Measurements from ENCODE around the gene TM4SF4.

The TM4SF4 gene

DNA sequence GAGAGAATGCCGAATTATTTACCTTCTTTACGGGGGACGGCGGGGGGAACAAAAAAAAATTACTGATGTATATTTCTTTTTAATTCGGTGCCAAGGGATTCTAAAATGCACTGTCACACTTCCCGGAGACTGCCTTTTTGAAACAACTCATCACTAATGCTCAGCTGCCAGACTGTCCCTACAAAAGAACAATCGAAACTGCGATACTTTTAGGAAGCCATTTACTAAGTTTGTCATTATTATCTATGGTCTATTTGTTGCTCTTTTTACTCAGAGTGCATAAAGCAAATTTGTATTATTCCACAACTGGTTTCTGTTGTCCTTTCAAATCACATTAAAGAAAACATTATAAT lies 60.8 kb downstream of the TM4SF4 start:
- Histone ChIP-seq H4K20me1 (ENCODE audit: insufficient read depth, low read length) (no peaks in the 10 kb centered on the region), H2AFZ (ENCODE audit: low read depth, low read length) (no peak overlapping the region), H3K79me2 (ENCODE audit: low read length) (no peaks in the 10 kb centered on the region), H3K4me3 (ENCODE audit: low read length) (no peak overlapping the region), H3K4me1 (ENCODE audit: low read length) (peaks cover 11% of the 10 kb centered on the region; the same call in 1 of the 2 replicates), H3K9ac (ENCODE audit: low read length) (no peak overlapping the region), H3K9me3 (ENCODE audit: insufficient read depth, low read length) (no peaks in the 10 kb centered on the region), H3K27me3 (ENCODE audit: low read depth, low read length) (0 out of 2 replicates have a peak, but pooled peaks cover 3% of the 10 kb centered on the region), H3K4me2 (ENCODE audit: low read length) (no peak overlapping the region), H3K27ac (ENCODE audit: low read length) (no peak overlapping the region), H3K36me3 (replicated peaks; ENCODE audit: low read depth, low read length) (no peaks in the 10 kb centered on the region)
- TF ChIP-seq EZH2phosphoT487 (IDR thresholded peaks at IDR 0.05; ENCODE audit: low read depth): no peak
- TF ChIP-seq CTCF (IDR thresholded peaks at IDR 0.05; ENCODE audit: low read depth, low read length): no peak

DNA sequence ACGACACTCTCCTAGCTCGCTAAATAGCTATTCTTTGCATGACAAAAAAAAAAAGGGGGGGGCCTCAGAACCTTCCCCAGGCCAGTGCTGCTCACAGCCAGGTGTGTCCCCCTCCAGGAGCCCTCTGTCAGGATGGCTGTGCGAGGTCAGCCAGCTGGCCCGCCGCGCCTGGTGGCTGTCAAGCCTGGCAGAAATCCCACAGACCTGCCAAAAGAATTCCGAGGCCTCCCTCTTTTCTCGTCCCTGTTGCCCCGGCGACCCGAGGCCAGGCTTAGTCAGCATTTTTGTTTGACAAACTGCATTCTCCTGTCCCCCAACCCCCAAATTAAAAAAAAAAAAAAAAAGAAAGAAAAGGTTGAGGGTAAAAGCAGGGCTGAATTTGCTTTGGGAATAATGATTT lies 61.9 kb downstream of the TM4SF4 start:
- Histone ChIP-seq H3K9ac (ENCODE audit: low read length) (no peak overlapping the region), H3K79me2 (ENCODE audit: low read length) (no peaks in the 10 kb centered on the region), H3K27me3 (ENCODE audit: low read depth, low read length) (0 out of 2 replicates have a peak, but pooled peaks cover 3% of the 10 kb centered on the region), H3K4me1 (ENCODE audit: low read length) (peaks cover 11% of the 10 kb centered on the region; the same call in 1 of the 2 replicates), H3K9me3 (ENCODE audit: insufficient read depth, low read length) (no peaks in the 10 kb centered on the region), H2AFZ (ENCODE audit: low read depth, low read length) (no peak overlapping the region), H3K36me3 (replicated peaks; ENCODE audit: low read depth, low read length) (no peaks in the 10 kb centered on the region), H3K4me3 (ENCODE audit: low read length) (no peak overlapping the region), H3K27ac (ENCODE audit: low read length) (no peak overlapping the region), H3K4me2 (ENCODE audit: low read length) (no peak overlapping the region), H4K20me1 (ENCODE audit: insufficient read depth, low read length) (no peaks in the 10 kb centered on the region)
- TF ChIP-seq EZH2phosphoT487 (IDR thresholded peaks at IDR 0.05; ENCODE audit: low read depth): no peak
- TF ChIP-seq CTCF (IDR thresholded peaks at IDR 0.05; ENCODE audit: low read depth, low read length): no peak

- Histone ChIP-seq H3K27ac (ENCODE audit: low read length) (no peak overlapping the region), H3K27me3 (ENCODE audit: low read depth, low read length) (0 out of 2 replicates have a peak, but pooled peaks cover under 1% of the 10 kb centered on the region), H3K4me2 (ENCODE audit: low read length) (no peak overlapping the region), H2AFZ (ENCODE audit: low read depth, low read length) (no peak overlapping the region), H3K79me2 (ENCODE audit: low read length) (no peaks in the 10 kb centered on the region), H4K20me1 (ENCODE audit: insufficient read depth, low read length) (no peaks in the 10 kb centered on the region), H3K9me3 (ENCODE audit: insufficient read depth, low read length) (no peaks in the 10 kb centered on the region), H3K9ac (ENCODE audit: low read length) (no peak overlapping the region), H3K4me1 (ENCODE audit: low read length) (no peaks in the 10 kb centered on the region), H3K36me3 (replicated peaks; ENCODE audit: low read depth, low read length) (no peaks in the 10 kb centered on the region), H3K4me3 (ENCODE audit: low read length) (no peak overlapping the region)
- no peak for TF ChIP-seq CTCF (IDR thresholded peaks at IDR 0.05; ENCODE audit: low read depth, low read length)
- TF ChIP-seq EZH2phosphoT487 (IDR thresholded peaks at IDR 0.05; ENCODE audit: low read depth): no peak
Measured at GRCh38 chr3:149538371-149538770, 63.9 kb downstream of the TM4SF4 start.

DNA sequence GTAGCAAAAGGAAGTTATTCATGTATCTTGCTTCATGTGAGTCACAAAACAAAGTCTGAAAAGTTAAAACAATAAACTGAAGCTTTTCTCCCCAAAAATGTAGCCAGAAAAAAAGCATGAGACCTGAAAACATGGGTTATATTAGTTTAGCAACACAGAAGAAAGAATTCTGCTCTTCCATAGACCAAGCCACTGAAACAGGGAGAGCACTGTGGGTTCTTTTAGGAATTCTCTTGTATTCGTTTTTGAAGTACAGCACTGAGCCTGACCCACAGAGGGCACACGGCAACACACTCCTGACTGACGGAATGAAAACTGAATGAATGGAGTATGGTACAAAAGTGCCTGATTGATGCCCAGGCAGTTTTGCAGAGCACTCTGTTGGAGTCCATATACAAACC lies 66.6 kb downstream of the TM4SF4 start:
- H3K36me3 ChIP-seq (replicated peaks; ENCODE audit: low read depth, low read length): no peaks in the 10 kb centered on the region
- TF ChIP-seq CTCF (IDR thresholded peaks at IDR 0.05; ENCODE audit: low read depth, low read length): no peak
- no peak for TF ChIP-seq EZH2phosphoT487 (IDR thresholded peaks at IDR 0.05; ENCODE audit: low read depth)
- no peak overlapping the region for H3K4me3 ChIP-seq (ENCODE audit: low read length)
- H3K4me2 ChIP-seq (ENCODE audit: low read length): no peak overlapping the region
- H3K79me2 ChIP-seq (ENCODE audit: low read length): no peaks in the 10 kb centered on the region
- H3K9me3 ChIP-seq (ENCODE audit: insufficient read depth, low read length): no peaks in the 10 kb centered on the region
- no peaks in the 10 kb centered on the region for H4K20me1 ChIP-seq (ENCODE audit: insufficient read depth, low read length)
- H3K27me3 ChIP-seq (ENCODE audit: low read depth, low read length): no peaks in the 10 kb centered on the region
- H3K9ac ChIP-seq (ENCODE audit: low read length): no peak overlapping the region
- no peak overlapping the region for H3K27ac ChIP-seq (ENCODE audit: low read length)
- H2AFZ ChIP-seq (ENCODE audit: low read depth, low read length): no peak overlapping the region
- H3K4me1 ChIP-seq (ENCODE audit: low read length): no peaks in the 10 kb centered on the region
